ENCODE measurements around the gene HRH1.
"Not testable (repeated sequence)": the region's sequence is repeated elsewhere in the genome, so short reads cannot be mapped to it uniquely, and the experiment has no call there.

HRH1 gene

DNA sequence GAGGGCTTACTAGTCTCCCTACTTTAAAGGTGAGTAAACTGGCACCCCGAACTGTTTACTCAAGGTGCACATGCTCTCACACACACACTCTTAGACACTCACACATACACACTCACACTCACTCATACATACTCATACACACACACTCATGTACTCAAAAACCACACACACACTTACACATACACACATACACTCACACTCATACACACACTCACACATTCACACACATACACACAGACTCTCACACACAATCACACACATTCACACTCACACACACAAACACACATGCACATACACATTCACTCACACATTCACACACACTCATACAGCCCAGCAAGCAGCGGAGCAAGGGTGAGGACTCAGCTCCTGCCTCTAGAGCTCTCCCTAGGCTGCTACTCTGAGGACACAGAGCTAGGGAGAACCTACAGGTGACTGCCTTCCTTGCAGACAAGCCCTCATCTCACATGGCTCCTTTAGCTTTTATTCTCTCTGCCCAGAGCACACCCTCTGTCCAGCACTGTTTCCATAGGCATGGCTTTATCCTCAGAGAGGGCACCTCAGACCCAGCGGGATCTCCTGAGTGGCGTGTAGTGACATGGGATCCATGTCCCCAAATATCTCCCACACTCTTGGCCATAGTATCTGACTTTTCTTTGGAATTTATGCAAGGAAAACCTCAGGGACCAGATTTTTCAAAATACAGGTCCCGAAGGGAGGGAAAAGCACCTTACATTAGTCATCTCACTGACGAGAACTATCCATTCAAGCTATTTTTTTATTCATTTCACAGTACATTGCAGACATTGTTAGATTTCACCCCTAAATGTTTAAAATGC is 91.8 kb downstream of the HRH1 start:
- no peak for DNase-seq

DNA sequence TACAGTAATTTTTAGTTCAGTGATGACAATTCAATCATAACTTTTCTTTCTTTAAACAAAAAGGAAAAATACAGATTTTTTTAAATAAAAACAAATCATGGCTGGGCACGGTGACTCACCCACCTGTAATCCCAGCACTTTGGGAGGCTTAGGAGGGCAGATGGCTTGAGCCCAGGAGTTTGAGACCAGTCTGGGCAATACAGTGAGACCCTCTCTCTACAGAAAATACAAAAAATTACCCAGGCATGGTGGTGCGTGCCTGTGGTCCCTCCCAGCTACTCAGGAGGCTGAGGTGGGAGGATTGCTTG is 92.3 kb downstream of the HRH1 start:
- no peak for DNase-seq

DNA sequence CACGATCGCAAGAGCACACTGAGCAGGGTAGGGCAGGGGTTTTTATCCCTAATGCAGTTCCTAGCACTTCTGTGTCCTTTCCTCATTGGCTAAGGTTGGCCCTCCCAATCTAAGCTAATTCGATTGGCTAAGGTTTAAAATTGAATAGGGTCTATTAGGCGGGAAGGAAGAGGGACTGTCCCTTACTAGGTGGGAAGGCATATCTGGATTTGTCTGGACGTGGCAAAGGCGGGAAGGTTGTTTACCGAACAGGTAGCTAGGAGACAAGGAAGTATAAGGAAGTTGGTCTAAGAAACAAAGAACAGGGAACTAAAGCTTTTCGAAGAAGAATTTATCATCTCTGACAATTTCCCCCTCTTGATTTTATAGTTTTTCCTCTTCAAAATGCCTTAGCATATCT is 93.1 kb downstream of the HRH1 start:
- no peak for DNase-seq

DNA sequence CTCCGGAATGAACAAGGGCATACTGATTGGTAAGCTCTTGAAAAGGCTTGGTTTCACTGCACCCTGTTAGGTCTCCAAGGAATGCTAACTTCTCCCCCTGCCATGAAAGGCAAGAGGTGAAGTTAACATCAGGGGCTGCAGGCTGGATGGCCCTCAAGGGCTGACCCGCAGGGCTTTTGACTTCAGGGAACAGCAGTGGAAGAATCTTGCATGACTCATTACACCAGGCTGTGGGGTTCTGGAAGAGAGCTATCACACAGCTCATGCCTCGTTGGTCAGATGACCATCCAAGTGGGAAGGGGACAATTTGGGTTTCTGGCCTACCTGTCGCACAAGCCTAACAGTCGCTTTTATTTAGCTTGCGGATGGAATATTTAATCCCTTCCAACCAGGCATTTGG is 94.3 kb downstream of the HRH1 start:
- DNase-seq: no peak

DNA sequence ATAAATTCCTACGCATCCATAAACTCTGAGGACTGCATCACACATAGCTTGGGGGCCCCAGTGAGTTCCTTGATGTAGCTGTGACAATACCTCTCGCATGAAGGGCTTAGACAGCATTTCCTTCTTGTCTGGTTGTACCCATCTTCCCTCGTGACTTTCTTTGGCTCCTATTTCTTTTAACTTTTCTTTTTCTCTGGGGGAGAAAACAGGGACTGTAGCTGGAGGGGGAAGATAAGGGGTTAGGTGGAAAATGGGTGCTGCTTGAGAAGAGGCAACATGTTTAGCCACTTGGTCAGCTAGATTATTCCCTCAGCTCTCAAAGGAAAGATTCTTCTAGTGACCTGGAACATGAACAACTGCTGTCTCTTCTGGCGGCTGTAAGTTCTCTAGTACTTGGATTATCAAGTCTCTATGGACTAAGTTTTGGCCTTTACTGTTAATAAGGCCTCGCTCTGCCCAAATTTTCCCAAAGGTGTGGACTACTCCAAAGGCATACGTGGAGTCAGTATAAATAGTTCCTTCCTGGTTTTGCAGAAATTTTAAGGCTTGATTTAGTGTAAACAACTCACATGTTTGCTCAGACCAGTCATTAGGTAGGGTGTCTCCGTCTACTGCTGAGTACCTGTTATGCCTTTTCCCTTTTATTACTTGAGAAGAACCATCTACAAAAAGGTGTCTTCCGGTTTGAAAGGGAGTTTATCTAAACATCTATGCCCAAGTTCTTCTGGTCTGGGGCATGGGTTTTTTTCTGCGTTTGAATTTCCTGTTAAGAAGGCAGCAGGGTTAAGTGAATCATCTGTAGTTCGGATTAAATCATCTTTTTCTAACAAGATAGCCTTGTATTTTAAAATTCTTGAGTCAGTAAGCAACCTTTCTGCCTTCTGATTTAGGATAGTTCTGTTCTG is 96.9 kb downstream of the HRH1 start:
- no peak for DNase-seq

DNA sequence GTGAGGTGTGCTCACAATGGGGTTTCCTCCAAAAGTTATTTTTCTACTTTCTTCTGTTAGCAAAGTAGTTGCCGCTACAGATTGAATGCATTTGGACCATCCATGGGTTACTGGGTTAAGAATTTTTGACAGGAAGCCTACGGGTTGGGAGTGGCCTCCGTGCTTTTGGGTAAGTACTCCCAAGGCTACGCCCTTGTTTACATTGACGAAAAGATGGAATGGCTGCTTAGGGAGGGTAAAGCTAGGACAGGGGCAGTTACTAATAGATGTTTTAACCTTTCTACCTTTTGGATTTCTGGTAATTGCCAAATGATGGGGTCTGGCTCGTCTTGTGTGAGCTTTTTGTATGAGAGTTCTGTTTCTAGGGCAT is 97.5 kb downstream of the HRH1 start:
- no peak for DNase-seq

DNA sequence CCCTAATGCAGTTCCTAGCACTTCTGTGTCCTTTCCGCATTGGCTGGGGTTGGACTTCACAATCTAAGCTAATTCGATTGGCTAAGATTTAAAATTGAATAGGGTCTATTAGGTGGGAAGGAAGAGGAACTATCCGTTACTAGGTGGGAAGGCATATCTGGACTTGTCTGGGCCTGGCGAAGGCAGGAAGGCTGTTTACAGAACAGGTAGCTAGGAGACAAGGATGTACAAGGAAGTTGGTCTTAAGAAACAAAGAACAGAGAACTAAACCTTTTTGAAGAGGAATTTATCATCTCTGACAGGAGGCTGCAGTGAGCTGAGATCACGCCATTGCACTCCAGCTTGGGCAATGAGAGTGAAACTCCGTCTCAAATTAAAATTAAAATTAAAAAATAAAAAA is 100.6 kb downstream of the HRH1 start:
- no peak for DNase-seq

DNA sequence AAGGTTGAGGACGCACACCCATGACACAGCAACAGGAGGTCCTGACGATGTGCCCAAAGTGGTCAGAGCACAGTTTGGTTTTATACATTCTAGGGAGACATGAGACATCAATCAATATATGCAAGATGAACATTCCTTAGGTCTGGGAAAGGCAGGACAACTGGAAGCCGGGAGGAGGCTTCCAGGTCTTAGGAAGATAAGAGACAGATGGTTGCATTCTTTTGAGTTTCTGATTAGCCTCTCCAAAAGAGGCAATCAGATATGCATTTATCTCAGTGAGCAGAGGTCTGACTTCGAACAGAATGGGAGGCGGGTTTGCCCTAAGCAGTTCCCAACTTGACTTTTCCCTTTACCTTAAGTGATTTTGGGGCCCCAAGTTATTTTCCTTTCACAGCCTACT is 101.2 kb downstream of the HRH1 start:
- not testable (repeated sequence) for DNase-seq

DNA sequence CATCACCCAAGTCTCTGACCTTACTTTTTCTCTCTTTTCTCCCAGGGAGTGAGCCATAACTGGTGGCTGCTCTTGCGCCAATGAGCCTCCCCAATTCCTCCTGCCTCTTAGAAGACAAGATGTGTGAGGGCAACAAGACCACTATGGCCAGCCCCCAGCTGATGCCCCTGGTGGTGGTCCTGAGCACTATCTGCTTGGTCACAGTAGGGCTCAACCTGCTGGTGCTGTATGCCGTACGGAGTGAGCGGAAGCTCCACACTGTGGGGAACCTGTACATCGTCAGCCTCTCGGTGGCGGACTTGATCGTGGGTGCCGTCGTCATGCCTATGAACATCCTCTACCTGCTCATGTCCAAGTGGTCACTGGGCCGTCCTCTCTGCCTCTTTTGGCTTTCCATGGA is 104.7 kb downstream of the HRH1 start:
- DNase-seq: no peak

DNA sequence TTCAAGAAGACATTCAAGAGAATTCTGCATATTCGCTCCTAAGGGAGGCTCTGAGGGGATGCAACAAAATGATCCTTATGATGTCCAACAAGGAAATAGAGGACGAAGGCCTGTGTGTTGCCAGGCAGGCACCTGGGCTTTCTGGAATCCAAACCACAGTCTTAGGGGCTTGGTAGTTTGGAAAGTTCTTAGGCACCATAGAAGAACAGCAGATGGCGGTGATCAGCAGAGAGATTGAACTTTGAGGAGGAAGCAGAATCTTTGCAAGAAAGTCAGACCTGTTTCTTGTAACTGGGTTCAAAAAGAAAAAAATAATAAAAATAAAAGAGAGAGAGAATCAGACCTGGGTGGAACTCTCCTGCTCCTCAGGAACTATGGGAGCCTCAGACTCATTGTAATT is 106.2 kb downstream of the HRH1 start:
- no peak for DNase-seq

DNA sequence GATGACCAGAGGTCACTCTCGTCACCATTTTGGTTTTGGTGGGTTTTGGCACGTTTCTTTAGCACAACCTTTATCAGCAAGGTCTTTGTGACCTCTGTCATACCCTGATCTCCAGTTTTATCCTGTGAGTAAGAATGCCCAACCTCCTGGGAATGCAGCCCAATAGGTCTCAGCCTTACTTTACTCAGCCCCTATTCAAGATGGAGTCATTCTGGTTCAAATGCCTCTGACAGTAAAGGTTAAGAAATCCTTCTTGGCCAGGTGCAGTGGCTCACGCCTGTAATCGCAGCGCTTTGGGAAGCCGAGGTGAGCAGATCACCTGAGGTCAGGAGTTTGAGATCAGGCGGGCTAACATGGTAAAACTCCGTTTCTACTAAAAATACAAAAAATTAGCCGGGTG is 114.7 kb downstream of the HRH1 start:
- no peak for DNase-seq

DNA sequence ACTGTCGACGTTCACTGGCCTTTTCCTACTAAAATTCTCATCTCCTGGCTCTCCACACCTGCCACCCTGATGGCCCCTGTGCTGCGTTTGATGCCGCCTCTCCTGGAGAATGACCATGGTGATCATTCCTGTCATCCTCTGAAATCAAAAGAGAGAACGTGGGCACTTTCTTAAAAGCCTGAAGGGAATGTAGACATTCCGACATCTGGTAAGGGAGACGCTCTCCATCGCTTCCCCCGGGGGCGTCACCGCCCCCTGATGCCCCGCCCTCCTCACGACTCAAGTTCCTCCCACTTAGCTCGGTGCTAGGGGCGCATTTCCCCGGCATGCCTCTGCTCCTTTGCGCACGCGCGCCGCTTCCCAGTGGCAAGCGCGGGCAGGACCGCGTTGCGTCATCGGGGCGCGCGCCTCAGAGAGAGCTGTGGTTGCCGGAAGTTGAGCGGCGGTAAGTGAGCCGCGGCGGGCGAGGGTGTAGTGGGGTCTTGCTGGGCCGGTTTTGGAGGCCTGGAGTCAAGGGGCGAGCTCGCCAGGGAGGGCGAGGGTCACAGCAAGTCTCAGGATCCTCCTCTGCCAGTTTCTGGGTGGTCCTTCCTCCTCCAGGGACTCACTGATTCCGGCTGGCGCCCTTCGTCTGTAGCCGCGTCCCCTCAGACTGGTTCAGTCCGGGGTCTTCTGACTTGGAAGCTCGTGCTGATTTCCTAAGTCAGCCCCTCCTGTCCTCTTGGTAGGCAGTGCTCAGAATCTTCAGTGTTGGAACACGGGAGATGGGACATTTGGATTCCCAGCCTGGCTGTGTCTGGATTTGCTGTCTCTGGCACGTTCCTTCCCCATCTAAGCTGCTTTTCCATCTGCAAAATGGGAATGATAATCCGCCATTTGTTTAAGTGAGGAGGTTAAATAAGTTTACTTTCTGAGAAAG is 118.0 kb downstream of the HRH1 start, which contains the start of gene ATG7:
ATG7 (plus strand) TSS at position 412 of the 919 bp plus-strand sequence. CDS start 26,299 bp downstream, outside the sequence.
- peak; percentile 94 for DNase-seq

DNA sequence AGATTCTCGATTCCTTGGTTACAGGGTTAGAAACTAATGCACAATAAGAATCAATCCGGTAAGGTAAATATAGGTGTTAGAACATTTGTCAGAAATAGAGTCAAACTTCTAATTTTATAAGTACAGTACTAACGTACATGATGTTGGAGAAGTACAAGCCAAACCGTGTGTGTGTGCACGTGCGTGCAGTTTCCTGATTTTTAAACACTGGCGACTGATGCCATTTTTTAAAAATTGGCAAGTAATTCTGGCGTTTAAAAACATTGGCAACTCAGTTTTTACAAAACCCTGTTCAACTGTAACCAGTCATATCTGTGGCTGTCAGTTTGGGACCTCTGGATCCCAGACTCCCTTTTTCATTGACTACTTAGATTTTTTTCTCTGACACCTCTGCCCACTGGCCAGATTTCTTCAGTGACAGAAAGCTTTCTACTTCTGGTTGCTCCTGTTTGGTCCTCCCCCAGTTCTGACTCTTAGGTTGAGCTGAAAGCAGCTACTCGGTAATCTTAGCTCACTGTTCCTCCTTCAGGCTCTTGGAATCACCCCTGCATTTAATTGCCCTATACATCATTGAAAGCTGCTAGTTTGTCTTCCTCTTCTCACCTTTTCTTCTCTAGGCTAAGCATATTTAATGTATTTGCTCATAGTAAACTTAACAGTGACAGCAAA is 118.7 kb downstream of the HRH1 start:
- no peak for DNase-seq

DNA sequence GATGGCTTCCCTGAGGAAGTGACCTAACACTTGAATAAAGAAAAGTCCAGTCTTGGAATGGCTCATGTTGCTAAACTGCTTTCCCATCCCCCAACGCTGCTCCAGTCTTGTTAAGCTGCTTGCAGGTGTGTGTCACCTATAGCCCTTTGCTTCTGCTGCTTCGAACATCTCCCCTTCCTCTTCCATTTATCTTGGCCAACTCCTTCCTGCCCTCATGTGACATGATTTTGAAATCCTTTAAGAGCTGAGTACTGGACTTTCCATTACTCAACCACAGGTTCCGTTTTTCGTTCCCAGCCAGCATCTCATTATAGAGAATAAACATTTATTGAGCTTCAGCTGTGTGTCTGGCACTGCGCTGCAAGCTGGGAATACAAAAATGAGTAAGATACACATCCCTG is 119.6 kb downstream of the HRH1 start:
- no peak for DNase-seq

DNA sequence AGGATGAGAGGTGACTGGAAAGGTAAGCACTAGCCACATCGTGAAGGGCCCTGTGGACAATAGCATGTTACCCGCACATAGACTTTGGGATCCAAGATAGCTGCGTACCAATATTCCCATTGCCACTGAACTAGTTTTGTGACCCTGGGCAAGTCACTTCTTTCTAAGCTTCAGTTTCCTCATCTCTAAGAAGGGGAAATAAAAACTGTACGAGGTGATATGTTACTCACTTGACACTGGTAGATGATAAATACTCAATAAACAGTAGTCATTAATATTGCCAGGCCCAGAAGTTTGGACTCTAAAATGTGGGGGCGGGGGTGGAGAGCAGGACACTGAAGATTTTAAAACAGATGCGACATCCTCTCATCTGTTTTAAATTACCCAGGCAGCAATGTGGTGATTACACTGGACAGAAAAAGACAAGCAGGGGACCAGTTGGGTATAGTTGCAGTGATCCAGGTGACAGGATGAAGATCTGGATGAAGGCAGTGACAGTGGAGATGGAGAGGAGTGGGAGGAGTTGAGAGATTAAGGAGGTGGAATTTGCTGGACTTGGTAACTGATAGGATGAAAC is 120.4 kb downstream of the HRH1 start:
- no peak for DNase-seq

DNA sequence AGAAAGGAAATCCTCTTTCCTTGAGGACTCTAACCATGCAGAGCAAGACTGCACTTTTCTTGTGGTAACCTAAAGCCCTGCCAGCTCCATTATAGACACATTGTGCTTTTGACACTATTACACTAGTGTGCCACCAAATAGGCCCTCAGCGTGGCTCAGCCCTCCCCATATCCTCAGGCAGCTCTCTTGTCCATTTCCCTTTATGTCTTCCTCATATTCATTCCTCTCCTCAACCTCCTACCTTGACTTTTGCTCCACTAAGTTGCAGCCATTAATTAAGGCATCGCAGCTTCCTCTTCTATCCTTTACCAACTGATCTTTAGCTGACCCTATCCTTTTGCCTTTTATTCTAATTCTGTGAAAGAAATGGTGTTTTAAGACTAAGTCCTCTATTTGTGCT is 121.6 kb downstream of the HRH1 start:
- DNase-seq: no peak

DNA sequence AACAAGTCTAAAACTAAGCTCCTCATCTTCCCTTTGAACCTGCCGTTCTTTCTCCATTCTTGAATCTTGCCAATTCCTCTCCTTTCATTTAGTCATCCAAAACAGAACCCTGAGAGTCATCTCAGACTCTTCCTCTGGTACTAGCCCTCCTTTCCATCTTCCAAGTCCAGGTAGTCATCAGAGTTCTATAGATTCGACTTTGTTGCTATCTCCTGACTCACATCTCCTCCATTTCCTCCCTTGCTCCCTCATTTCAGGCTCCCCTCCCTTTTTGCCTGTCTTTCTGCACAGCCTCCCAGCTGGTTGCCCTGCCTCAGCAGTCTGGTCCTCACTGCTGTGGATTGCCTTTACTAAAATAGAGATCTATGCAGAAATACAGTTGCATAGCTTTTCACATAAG is 122.6 kb downstream of the HRH1 start:
- DNase-seq: no peak

DNA sequence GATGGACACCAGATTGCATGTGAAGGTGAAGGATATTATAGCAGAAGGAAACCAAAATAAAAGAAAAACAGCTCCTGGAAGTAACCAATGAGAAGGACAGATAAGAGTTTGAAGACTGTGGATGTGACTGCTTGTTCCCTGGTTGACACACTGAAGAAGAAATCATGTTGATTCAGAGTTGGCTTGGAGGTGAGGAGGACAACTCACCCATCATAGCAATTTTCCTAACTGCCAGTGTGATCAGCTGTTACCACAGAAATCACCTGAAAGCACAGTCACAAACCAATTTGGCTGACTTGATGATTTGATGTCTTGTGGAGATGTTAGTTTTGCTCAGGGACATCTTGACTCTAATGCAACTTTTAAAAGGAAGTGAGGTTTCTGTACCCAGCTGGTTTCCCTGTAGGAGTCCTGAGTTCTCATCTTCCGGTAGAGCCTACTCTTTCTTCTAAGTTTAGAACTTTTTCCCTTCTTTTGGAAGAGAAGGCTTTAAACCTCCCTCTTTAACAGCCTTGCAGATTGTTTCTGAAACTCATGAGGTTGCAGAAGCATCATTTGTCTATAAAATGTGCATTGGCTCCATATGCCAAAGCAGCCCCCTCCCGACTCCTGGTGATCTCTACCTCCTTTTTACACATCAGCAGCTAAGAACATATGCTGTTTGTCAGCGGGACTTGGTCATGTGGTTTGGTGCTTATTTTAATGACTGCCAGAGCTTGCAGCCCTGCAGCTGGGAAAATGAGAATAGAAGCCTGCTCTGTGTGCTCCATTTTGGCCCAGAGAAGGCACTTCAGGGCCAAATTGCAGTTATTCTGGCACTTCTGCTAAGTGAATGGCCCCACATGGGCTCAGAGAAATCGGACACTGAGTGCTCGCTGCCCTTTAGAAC is 128.2 kb downstream of the HRH1 start:
- no peak for DNase-seq

DNA sequence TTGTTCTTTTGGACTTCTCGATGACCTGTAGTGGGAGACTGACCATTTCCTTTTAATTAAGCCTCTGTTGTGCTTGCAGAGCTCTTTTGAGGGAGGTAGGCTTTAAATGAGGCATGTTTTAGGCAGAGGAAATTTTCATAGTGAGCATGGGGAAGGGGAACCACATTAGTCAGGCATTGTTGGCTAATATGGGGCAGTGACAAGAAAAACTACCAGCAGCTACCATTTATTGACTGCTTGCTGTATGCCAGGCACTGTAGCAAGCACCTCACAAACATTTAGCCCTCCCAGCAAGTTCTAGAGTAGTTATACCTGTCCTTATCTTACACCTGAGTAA is 128.8 kb downstream of the HRH1 start:
- no peak for DNase-seq

DNA sequence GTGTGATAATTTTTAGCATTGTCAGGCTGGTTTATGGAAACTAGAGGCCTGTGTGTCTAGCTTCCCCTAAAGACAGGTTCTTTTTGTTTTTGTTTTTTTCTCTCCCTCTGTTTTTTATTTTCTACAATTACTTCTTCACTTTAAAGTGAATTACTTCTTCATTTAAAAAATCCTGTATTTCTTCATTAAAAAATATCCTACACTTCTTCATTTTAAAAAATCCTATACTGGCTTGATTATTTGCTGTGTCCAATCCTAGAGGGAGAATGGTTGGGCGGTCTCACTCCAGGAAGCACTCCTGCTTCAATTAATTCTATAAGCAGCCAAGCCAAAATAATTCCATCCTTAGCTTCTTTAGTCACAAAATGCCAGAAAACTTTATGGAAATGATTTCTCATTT is 129.7 kb downstream of the HRH1 start:
- no peak for DNase-seq

DNA sequence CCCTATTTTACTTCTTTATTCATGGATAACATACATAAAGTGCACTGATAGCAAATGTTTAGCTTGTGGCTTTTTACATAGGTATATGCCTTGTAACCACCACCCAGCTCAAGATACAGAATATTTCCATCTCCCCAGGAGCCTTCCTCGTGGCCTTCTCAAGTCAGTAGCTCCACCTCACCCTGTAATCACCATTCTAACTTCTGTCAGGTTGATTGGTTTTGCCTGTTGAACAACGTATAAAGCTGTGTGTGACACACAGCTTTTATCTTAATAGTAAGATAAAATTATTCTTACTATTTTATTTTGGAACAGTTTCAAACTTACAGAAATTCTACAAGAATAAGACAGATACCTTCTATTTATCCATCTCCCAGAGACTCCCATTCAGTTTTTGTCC is 131.2 kb downstream of the HRH1 start:
- DNase-seq: no peak

Measured in NCI-H774 (cell line).